HG03175 (cell line): ENCODE data around the gene FAM163B.

ENCODE experiments used
- ATAC-seq: cut with Tn5 transposase; IDR thresholded peaks from one replicate; pipeline ENCODE4 v1.9.1; 2021; ENCODE audit warnings: mild to moderate bottlenecking, moderate library complexity; ENCODE audit not compliant: unreplicated experiment

FAM163B gene

DNA sequence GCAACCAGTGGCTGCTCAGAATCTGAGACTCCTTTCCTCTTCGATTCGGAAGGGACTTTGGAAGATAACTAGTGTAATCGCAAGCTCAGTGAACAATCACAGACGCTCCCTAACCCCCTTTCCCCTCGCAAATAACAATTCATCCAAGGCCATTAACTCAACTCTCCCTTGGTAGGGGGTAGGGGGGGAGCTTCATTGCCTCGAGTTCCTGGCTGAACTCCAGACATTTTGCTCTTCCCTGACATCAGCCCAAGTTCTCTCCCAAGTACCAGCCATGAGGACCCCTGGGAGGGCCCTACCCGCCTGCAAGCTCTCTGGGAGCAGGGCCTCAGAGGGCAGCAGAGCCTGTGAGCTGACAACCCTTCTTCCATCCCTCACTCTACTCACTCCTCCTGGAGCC is 8.4 kb downstream of the FAM163B start:
- no peak for ATAC-seq

GRCh38 chr9:133599470-133600173 is 9.6 kb downstream of the FAM163B start:
- ATAC-seq, result no peak

- ATAC-seq, result no peak
Measured at GRCh38 chr9:133598978-133599377, 10.2 kb downstream of the FAM163B start.

- no peak for ATAC-seq
Measured at GRCh38 chr9:133597316-133597957, 11.8 kb downstream of the FAM163B start.

- no peak for ATAC-seq
Measured at GRCh38 chr9:133595910-133596309, 13.3 kb downstream of the FAM163B start.

DNA sequence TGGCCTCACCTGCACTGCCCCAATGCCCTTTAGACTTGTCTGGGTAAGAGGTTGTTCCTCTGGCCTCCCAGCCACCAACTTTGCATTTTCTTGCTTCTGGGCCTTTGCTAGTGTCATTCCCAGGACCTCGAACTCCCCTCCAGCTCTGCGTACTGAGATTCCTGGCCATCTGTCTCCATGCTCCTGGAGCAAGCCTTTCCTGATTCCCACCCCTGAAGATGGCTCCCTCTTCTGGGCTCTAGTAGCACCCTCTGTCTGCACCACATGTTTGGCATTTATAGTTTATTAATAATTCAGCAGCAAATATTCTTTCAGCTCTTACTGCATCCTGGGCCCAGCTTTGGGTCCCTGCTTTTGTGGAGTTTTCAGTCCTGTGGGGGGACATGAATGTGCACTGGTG is 14.9 kb downstream of the FAM163B start:
- no peak for ATAC-seq

DNA sequence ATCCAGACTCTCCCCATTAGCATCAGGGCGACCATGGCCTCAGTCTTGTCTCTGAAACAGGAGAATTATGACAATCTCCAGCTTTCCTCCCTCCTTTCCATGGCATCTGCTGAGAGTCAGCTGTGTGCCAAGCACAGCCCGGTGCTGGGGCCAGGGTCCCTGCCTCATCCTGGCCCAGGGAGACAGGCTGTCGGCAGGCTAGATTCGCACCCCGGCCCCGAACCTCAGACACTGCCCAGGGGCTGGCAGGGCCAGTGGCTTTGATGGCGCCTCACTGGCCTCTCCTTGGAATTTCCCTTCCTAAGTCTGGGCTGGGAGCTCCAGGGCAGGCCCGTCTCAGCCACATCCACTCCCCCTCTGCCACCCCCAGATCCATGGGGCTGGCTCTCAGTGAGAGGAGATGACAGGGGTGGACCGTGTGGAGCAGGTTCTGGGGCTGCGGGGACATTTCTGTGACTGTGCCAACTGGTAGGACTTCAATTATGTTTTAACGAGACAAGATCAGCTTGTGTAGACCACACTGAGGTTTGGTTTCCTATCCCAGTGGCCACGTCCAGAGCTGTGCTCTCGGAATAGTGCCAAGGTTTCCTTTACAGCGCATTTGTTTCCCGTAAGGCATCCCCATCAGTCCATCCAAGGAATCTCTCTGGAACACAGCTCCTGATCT is 15.5 kb downstream of the FAM163B start:
- ATAC-seq, result no peak

- ATAC-seq, result no peak
Measured at GRCh38 chr9:133592731-133593409, 16.3 kb downstream of the FAM163B start.

DNA sequence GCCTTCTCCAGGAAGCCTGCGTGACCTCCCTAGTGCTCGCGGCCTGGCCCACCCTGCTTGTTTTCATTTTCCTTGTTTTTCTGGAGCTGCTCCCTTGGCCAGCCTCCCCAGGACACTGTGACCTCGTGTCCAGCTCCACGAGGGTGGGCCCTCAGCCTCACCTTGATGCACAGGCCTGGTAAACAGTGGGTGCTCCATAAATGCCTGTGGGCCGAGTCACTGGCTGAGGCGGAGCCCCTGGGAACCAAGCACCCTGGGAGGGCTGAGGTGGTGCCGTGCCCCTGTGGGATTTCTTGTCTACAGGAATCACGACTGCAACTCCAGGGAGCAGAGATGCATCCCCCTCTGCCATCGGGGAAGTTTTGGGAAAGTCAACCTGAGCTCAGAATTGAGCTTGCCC is 17.2 kb downstream of the FAM163B start:
- no peak for ATAC-seq

GRCh38 chr9:133591116-133591910 is 17.9 kb downstream of the FAM163B start:
- no peak for ATAC-seq

DNA sequence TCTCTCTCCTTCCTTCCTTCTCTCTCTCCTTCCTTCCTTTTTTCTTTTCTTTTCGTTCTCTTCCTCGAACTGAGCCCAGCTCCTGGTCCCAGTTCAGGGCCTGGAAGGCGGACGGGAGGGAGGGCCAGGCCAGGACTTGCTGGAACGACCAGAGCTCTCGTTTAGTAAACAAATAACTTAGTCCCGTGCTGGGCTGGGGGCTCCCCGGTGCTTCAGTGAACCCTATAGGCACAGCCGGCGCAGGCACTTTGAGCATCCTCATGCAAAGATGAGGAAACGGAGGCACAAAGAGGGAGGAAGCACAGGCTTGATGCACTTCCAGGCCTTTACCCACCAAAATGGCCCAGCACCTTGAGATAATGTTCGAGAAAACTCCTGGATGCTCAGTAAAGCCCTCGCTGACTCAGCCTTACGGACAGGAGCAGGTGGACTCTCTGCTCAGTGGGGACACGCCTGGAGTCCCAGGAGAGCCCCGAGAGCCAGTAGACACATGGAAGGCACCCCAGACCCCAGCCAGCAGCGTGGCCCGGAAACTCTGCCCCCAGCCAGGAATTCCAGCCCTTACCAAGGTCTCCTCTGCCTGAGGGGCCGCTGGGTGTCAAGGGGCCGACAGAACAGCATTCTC is 18.8 kb downstream of the FAM163B start:
- no peak for ATAC-seq

- no peak for ATAC-seq
Measured at GRCh38 chr9:133589454-133590227, 19.5 kb downstream of the FAM163B start.

- ATAC-seq, result no peak
Measured at GRCh38 chr9:133587466-133587865, 21.7 kb downstream of the FAM163B start.

DNA sequence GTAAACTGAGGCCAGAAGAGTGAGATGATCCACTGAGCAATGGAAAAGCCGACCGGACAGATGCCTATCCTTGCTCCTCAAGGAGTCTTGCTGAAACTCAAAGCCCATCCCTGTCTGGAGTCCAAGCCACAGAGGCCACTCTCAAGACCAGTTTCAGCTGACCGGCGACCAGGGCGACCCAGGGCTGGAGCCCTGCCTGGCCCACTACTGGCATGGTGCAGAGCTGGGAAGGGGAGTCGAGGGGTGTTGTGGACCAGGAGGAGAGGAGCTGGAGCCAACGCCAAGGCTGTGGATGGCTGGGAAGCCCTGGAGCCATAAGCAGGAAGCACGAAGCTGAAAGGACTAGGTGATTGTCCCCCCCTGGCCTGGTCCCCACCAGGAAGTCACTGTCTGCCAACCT is 22.1 kb downstream of the FAM163B start:
- ATAC-seq, result no peak

- ATAC-seq, result no peak
Measured at GRCh38 chr9:133585481-133586351, 23.5 kb downstream of the FAM163B start.

GRCh38 chr9:133584559-133585476 is 24.4 kb downstream of the FAM163B start:
- no peak for ATAC-seq

- no peak for ATAC-seq
Measured at GRCh38 chr9:133584167-133584558, 25.0 kb downstream of the FAM163B start.

DNA sequence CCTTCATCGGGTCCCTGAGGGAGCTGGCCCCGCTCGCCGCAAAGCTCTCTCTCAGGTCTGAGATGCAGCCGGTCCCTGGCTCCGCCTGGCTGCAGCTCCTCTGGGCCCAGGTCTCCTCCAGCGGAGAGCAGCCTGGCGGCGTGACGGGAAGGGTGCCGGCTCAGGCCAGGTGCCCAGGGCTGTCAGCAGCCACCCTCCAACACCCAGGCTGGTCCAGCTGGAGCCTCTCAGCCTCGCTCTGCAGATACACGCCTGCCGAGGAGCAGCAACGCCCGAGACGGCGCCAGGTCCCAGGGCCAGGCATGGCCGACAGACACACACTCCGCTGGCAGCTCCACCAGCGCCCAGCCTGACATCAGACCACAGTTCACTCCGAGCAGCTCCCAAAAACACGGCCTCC is 25.6 kb downstream of the FAM163B start:
- ATAC-seq, result no peak
